WI38 (cell line): ENCODE results near the gene DLL1.
"Not testable (repeated sequence)": the region's sequence is repeated elsewhere in the genome, so short reads cannot be mapped to it uniquely, and the experiment has no call there.

Experiments used
- H3K4me3 ChIP-seq: 2 replicates; pipeline ENCODE4 v1.5.1; 2011; ENCODE audit warnings: low read depth, mild to moderate bottlenecking, control low read depth, low read length
- TF ChIP-seq, protein P1 (sequence below): IDR thresholded peaks from 2 replicates; pipeline ENCODE4 v1.5.1; 2012; ENCODE audit warnings: low read depth, mild to moderate bottlenecking, control low read depth, low read length

The DLL1 gene

DNA sequence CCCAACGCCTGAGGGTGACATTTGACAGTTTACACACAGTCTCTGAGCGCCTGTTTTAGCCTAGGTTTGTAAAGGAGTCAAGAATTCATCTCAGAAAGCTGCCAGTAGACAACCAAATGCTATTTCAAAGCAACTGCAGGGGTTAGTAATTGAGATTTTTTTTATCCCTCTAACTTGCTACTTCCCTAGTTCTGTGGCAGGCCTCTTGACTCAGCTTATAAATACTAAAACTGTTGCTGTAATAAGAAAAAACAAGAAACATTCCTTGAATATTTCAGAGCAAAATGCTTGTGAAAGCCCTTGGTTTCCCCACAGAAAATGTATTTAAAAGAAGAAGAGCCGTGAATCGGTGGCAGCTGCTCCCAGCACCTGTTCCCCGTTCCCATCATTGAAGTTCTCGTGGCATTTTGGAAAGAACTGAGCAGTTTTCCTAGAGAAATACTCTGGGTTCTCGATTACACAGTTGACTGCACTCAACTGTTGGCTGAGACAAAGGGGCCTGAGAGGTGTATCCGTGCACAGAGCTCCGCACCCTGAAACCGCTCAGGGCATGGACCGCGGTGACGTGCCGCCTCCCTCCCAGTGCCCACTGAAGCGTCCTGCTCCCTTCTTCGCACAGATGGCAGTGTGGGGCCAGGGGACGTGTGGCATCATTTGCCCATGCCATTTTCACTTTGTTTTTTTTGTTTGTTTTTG lies 20.9 kb downstream of the DLL1 start:
- TF ChIP-seq, protein P1, sequence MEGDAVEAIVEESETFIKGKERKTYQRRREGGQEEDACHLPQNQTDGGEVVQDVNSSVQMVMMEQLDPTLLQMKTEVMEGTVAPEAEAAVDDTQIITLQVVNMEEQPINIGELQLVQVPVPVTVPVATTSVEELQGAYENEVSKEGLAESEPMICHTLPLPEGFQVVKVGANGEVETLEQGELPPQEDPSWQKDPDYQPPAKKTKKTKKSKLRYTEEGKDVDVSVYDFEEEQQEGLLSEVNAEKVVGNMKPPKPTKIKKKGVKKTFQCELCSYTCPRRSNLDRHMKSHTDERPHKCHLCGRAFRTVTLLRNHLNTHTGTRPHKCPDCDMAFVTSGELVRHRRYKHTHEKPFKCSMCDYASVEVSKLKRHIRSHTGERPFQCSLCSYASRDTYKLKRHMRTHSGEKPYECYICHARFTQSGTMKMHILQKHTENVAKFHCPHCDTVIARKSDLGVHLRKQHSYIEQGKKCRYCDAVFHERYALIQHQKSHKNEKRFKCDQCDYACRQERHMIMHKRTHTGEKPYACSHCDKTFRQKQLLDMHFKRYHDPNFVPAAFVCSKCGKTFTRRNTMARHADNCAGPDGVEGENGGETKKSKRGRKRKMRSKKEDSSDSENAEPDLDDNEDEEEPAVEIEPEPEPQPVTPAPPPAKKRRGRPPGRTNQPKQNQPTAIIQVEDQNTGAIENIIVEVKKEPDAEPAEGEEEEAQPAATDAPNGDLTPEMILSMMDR, result no peak
- H3K4me3 ChIP-seq, result no peak overlapping the region

DNA sequence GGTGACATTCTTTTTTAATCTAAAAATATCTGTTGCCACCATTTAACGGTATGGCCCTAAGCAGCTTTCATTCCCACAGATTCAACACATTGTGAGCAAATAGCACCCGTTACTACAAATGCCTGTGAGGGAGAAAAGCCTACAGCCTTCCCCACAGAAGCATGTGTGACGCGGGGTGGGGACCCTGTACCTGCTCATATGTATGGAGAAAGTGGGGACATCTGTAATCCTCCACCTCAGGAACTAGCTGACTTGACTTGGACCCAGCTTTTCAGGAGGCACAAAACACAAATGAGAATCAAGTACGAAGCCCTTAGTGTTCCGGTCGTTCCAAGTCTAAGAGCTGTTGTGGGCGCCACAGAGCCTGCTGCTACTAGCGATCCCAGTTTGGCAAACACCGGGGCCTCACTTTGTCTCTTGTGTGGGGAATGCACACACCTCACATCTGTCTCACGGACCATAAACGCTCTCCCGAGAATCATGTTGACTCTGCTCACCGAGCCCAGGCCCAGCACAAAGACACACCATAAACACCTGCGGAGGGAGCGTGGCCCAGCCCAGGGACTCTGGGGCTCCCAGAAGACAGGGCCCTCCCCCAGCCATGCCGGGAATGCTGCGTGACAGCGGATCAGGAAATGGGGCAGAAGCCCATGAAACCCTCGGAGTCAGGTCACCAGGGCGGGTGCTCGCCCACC lies 21.6 kb downstream of the DLL1 start:
- H3K4me3 ChIP-seq, result no peak overlapping the region
- TF ChIP-seq, protein P1, result no peak

DNA sequence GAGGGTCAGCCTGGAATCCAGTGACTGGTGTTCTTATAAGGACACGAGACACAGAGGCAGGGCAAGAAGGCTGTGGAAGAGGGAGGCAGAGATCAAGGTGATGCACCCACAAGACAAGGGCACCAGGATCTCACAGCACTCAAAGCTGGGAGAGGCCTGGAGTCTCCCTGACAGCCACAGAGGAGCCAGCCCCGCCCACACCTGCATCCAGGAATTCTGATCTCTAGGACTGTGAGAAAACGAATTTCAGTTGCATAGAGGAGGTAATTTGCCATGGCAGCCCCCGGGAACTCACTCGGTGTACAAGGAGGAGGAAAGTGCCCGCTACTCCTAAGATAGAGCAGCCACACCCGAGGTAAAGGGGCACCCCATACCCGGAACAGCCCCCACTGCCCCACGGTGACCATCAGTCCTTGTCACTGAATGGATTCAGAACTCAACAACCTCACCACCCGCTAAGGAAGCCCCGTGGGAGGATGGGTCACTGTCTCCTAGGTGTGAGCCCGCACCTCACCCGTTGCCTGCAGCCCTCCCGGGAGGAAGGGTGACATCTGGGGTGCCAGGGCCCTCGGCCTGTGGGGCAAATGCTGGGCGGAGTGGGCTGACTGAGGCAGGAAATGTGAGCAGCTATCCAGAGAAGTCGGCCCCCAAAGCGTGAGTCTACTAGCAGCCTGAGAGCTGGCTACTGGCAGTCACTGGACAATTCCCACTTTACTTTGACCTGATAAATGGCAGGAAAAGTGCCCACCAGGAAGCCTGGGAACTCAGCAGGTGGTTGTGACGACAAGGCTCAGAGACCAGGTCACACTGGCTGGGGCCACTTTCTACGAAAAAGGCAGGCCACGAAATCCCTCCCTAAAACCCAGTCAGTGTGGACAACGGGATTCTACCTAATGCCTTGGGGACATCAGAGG lies 22.4 kb downstream of the DLL1 start:
- TF ChIP-seq, protein P1, result no peak
- H3K4me3 ChIP-seq, result no peak overlapping the region

DNA sequence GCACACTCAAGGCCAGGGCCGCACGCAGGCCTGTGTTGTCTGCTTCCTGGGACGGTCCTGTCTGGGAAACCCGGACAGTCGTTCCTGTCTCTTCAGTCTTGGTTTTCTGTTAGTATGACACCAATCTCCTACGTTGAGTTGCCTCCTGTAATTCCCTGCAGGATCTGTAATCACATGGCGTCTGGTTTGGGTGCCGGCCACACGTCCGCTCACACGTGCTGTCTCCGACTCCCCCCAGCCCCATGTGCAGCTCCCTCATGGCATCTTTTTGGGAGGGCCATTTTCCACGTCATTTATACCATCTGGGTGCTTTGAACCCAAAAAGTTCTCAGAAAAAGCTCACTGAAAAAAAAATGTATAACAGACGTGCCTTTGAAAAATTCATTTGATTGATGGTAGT lies 23.2 kb downstream of the DLL1 start:
- TF ChIP-seq, protein P1, result no peak
- H3K4me3 ChIP-seq, result no peak overlapping the region

DNA sequence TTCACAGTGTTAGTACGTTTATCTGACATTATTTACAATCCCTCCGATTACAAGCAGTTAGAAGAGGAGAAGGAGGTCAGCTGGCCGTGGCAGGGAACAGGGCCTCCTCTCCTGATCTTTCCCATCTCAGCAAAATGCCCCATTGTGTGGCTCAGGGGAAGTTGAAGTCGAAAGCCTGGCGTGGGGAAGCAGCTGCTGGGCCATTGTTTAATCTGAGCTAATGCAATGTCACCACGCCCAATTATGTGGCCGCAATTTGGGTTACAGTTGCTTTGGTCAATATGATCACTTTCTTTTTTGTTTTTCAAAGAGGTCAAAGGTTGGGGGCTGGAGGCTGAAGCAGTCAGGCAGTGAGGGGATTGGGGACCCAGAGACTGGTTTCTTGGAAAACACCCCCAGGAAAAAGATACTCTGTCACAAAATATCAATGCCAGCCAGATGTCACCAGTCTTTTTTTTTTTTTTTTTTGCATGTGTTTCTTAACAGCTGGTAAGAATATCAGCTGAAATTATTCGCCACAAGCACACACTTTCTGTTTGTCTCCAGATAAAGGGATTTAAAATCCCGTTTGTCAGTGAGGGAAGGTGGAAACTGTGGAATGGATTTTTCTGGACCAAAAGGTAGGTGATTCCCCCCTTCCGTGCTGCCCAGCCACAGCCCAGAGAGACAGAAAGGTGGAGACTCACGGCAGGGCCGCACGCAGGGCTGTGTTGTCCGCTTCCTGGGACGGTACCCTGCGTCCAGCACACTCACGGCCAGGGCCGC lies 24.6 kb downstream of the DLL1 start:
- H3K4me3 ChIP-seq, result no peak overlapping the region
- TF ChIP-seq, protein P1, result no peak

DNA sequence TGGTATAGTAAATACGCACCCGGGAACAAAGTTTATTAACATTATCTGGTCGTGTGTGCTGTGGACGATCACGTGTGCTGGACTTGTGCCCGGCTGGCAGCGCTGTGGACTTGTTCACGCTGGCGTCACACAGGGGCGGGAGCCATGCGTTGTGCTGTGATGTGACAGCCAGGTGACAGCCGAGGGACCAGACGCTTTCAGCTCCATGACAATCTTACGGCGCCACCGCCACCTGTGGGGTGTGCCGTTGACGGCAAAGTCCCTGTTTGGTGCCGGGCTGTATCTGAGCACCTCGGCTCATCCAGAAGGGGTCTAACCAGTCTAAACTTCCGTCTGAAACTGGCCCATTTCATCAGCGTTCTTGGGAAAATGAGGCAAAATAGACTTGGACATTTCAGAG lies 25.2 kb downstream of the DLL1 start:
- no peak overlapping the region for H3K4me3 ChIP-seq
- TF ChIP-seq, protein P1, result no peak

DNA sequence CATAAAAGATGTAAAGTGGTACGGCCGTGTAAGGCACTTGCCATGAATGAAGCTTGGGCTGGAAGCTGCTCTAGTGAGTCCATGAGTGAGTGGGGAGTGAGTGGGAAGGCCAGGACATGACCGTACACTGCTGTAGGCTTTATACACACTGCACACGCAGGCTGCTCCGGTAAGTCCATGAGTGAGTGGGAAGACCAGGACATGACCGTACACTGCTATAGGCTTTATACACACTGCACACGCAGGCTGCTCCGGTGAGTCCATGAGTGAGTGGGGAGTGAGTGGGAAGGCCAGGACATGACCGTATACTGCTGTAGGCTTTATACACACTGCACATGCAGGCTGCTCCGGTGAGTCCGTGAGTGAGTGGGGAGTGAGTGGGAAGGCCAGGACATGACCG lies 26.2 kb downstream of the DLL1 start:
- not testable (repeated sequence) for H3K4me3 ChIP-seq
